A673 (cell line): ENCODE data around the gene CHD3.
A peak's percentile ranks its signal among the peaks of the same experiment; 100 is the strongest.

Experiments
- EZH2 ChIP-seq: fragments of 200-600 bp; sonication (generic); IDR thresholded peaks from 2 replicates; pipeline ENCODE4 v1.6.1; 2017; ENCODE audit warnings: borderline replicate concordance, low read depth, mild to moderate bottlenecking, mixed read lengths, antibody characterized with exemption, low read length; ENCODE audit not compliant: poor library complexity, severe bottlenecking
- TF ChIP-seq, protein P1 (sequence below): fragments of 300-800, 200-600 bp; sonication (generic); conservative IDR thresholded peaks from 2 replicates; pipeline ENCODE4 v1.5.1; 2017; ENCODE audit warnings: low read depth, mild to moderate bottlenecking, antibody characterized with exemption, low read length, moderate library complexity, mixed read lengths

DNA sequence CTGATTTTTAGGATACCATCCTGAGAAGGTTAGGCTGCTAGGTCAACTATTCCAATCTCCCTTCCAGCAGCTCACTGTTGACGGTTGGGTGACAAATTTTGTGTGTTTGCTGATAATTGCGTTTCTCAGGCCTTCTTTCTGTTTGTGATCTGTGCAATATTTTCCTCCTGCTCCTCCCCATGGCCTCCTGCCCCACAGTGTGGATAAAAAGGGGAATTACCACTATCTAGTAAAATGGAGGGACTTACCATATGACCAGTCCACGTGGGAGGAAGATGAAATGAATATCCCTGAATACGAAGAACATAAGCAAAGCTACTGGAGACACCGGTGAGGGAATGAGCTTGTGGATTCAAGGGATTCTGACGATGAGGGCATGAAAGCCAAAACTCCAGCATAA is 9.2 kb downstream of the CHD3 start:
- TF ChIP-seq, protein P1, sequence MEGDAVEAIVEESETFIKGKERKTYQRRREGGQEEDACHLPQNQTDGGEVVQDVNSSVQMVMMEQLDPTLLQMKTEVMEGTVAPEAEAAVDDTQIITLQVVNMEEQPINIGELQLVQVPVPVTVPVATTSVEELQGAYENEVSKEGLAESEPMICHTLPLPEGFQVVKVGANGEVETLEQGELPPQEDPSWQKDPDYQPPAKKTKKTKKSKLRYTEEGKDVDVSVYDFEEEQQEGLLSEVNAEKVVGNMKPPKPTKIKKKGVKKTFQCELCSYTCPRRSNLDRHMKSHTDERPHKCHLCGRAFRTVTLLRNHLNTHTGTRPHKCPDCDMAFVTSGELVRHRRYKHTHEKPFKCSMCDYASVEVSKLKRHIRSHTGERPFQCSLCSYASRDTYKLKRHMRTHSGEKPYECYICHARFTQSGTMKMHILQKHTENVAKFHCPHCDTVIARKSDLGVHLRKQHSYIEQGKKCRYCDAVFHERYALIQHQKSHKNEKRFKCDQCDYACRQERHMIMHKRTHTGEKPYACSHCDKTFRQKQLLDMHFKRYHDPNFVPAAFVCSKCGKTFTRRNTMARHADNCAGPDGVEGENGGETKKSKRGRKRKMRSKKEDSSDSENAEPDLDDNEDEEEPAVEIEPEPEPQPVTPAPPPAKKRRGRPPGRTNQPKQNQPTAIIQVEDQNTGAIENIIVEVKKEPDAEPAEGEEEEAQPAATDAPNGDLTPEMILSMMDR = peak; percentile 55
- TF ChIP-seq EZH2 = no peak
